HEK293T (cell line): Measurements from ENCODE around the gene NFIC.
"Not testable (repeated sequence)": the region's sequence is repeated elsewhere in the genome, so short reads cannot be mapped to it uniquely, and the experiment has no call there.

Source experiments
- CTCF ChIA-PET: fragments of 350-600 bp; formaldehyde crosslinking; extraction: SDS; loops from one replicate; lab custom pipeline; 2021; ENCODE audit warnings: antibody characterized with exemption, inconsistent platforms; lab: Yijun Ruan, JAX
- POLR2A ChIA-PET: fragments of 350-600 bp; formaldehyde crosslinking; extraction: SDS; loops from one replicate; lab custom pipeline; 2020; ENCODE audit warnings: antibody characterized with exemption, inconsistent platforms; lab: Yijun Ruan, JAX
- DNase-seq: peaks from one replicate; pipeline ENCODE4 v3.0.0; 2012; ENCODE audit warnings: mixed read lengths; ENCODE audit errors: extremely low spot score
- ARNT ChIP-seq: fragments of 450-650 bp; IDR thresholded peaks from 2 replicates; pipeline ENCODE4 v1.6.1; 2017; ENCODE audit warnings: mild to moderate bottlenecking
- BHLHE40 ChIP-seq: fragments of 450-650 bp; IDR thresholded peaks from 2 replicates; pipeline ENCODE4 v1.6.1; 2016; ENCODE audit warnings: mild to moderate bottlenecking, moderate library complexity, borderline replicate concordance
- CTBP1 ChIP-seq: fragments of 450-650 bp; IDR thresholded peaks from 2 replicates; pipeline ENCODE4 v1.6.1; 2016; ENCODE audit warnings: borderline replicate concordance
- ELF4 ChIP-seq: fragments of 450-650 bp; IDR thresholded peaks from 2 replicates; pipeline ENCODE4 v1.6.1; 2017; ENCODE audit warnings: antibody characterized with exemption
- FOXA1 ChIP-seq: fragments of 450-650 bp; IDR thresholded peaks from 2 replicates; pipeline ENCODE4 v1.6.1; 2016; ENCODE audit warnings: mild to moderate bottlenecking
- FOXK2 ChIP-seq: fragments of 450-650 bp; IDR thresholded peaks from 2 replicates; pipeline ENCODE4 v1.6.1; 2016; ENCODE audit warnings: mild to moderate bottlenecking
- FOXM1 ChIP-seq: fragments of 450-650 bp; IDR thresholded peaks from 2 replicates; pipeline ENCODE4 v1.6.1; 2017; ENCODE audit warnings: mild to moderate bottlenecking, borderline replicate concordance
- HDGF ChIP-seq: fragments of 450-650 bp; IDR thresholded peaks from 2 replicates; pipeline ENCODE4 v1.6.1; 2017; ENCODE audit warnings: antibody characterized with exemption, borderline replicate concordance
- L3MBTL2 ChIP-seq: fragments of 450-650 bp; conservative IDR thresholded peaks from 2 replicates; pipeline ENCODE4 v1.6.1; 2016; ENCODE audit warnings: mild to moderate bottlenecking
- LEF1 ChIP-seq: fragments of 450-650 bp; IDR thresholded peaks from 2 replicates; pipeline ENCODE4 v1.6.1; 2017; ENCODE audit warnings: mild to moderate bottlenecking, borderline replicate concordance
- NFRKB ChIP-seq: fragments of 450-650 bp; IDR thresholded peaks from 2 replicates; pipeline ENCODE4 v1.6.1; 2016; ENCODE audit warnings: mild to moderate bottlenecking, moderate library complexity
- SP1 ChIP-seq: fragments of 450-650 bp; IDR thresholded peaks from 2 replicates; pipeline ENCODE4 v1.6.1; 2017
- SUZ12 ChIP-seq: fragments of 450-650 bp; IDR thresholded peaks from 2 replicates; pipeline ENCODE4 v1.6.1; 2016; ENCODE audit warnings: mild to moderate bottlenecking
- TARDBP ChIP-seq: fragments of 450-650 bp; IDR thresholded peaks from 2 replicates; pipeline ENCODE4 v1.6.1; 2016
- ZNF384 ChIP-seq: fragments of 450-650 bp; IDR thresholded peaks from 2 replicates; pipeline ENCODE4 v1.6.1; 2016
- TF ChIP-seq, protein P1 (sequence below): fragments of 450-650 bp; IDR thresholded peaks from 2 replicates; pipeline ENCODE4 v1.6.1; 2016

Gene NFIC

GRCh38 chr19:3335431-3336350 lies 30.7 kb upstream of the NFIC start:
- ChIA-PET CTCF (interaction anchor here (0.9 kb wide), 1 partner anchor 98 kb away, joined by 3 read pairs; no protein-coding TSS in a partner anchor), POLR2A (no interaction called here)
- TF ChIP-seq SP1 (no peak), ARNT (no peak), FOXK2 (no peak), HDGF (no peak), FOXM1 (no peak), BHLHE40 (no peak), ZNF384 (no peak), TARDBP (no peak), SUZ12 (no peak), CTBP1 (no peak)
- DNase-seq = no peak

- ChIA-PET POLR2A (no interaction called here), CTCF (interaction anchor here (0.6 kb wide), 1 partner anchor 17 kb away, joined by 3 read pairs; no protein-coding TSS in a partner anchor)
- no peak for TF ChIP-seq LEF1
- no peak for TF ChIP-seq ELF4
- no peak for TF ChIP-seq FOXA1
- TF ChIP-seq NFRKB = no peak
- TF ChIP-seq BHLHE40 = no peak
- no peak for TF ChIP-seq FOXK2
- no peak for DNase-seq
Measured at GRCh38 chr19:3336351-3336679, 30.1 kb upstream of the NFIC start.

- POLR2A ChIA-PET = no interaction called here
- CTCF ChIA-PET = interaction anchor here (0.6 kb wide), 1 partner anchor 17 kb away, joined by 3 read pairs; no protein-coding TSS in a partner anchor
- no peak for TF ChIP-seq FOXA1
- no peak for TF ChIP-seq FOXK2
- no peak for TF ChIP-seq SUZ12
- no peak for TF ChIP-seq ARNT
- no peak for TF ChIP-seq L3MBTL2
- TF ChIP-seq FOXM1 = no peak
- TF ChIP-seq HDGF = no peak
- TF ChIP-seq, protein P1, sequence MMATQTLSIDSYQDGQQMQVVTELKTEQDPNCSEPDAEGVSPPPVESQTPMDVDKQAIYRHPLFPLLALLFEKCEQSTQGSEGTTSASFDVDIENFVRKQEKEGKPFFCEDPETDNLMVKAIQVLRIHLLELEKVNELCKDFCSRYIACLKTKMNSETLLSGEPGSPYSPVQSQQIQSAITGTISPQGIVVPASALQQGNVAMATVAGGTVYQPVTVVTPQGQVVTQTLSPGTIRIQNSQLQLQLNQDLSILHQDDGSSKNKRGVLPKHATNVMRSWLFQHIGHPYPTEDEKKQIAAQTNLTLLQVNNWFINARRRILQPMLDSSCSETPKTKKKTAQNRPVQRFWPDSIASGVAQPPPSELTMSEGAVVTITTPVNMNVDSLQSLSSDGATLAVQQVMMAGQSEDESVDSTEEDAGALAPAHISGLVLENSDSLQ = no peak
- no peak for TF ChIP-seq CTBP1
- TF ChIP-seq NFRKB = no peak
- no peak for TF ChIP-seq SP1
- no peak for TF ChIP-seq ELF4
- no peak for TF ChIP-seq BHLHE40
- TF ChIP-seq LEF1 = no peak
- no peak for TF ChIP-seq ZNF384
- TF ChIP-seq TARDBP = no peak
- DNase-seq = no peak
Measured at GRCh38 chr19:3336680-3337523, 29.5 kb upstream of the NFIC start.

DNA sequence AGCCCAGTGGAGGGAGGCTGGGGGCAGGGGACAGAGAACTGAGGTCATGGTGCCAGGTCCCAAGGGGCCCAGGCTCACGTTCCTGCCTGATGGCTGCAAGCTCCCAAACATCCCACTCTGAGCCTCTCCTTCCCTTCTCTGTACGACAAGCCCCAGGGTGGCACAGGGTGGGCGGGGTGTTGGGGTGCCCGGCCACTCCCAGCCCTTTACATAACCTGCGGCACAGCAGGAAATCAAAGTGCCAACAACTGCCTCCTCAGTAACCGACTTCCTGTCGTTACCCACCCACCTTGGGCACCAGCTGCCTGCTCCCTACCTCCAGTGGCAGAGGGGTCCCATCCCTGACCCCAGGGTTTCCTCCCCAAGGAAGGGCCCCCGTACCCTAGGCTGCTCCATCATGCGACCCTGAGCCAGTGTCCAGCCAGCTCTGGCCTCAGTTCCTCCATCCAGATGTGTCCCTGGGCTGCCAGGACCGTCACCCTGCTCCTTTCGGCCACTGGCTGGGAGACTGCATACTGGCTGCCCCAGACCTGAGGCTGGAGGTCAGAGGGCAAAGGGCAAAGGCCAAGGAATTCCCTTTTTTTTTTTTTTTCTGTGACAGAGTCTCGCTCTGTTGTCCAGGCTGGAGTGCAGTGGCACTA lies 27.7 kb upstream of the NFIC start:
- no peak for DNase-seq
- POLR2A ChIA-PET = no interaction called here
- TF ChIP-seq NFRKB = no peak
- no peak for TF ChIP-seq BHLHE40
- TF ChIP-seq FOXA1 = no peak
- CTCF ChIA-PET = interaction anchor here (1.0 kb wide), 1 partner anchor 91 kb away, joined by 3 read pairs; no protein-coding TSS in a partner anchor

- ChIA-PET CTCF (interaction anchor here (0.6 to 0.9 kb wide), 2 partner anchors 100 to 130 kb away, joined by 3 to 4 read pairs; no protein-coding TSS in a partner anchor), POLR2A (no interaction called here)
- no peak for DNase-seq
- TF ChIP-seq FOXM1 (no peak), ARNT (no peak), TARDBP (no peak), ELF4 (no peak), LEF1 (no peak), L3MBTL2 (no peak), ZNF384 (no peak), SP1 (no peak), FOXA1 (no peak), NFRKB (no peak), SUZ12 (no peak), CTBP1 (no peak)
- TF ChIP-seq, protein P1 = no peak
Measured at GRCh38 chr19:3340340-3340739, 26.0 kb upstream of the NFIC start.

- ChIA-PET CTCF (no interaction called here), POLR2A (no interaction called here)
- DNase-seq = no peak
- TF ChIP-seq FOXK2 (no peak), ELF4 (no peak), HDGF (no peak), TARDBP (no peak), FOXM1 (no peak), NFRKB (no peak), ARNT (no peak), L3MBTL2 (no peak), SP1 (no peak), FOXA1 (no peak), ZNF384 (no peak), CTBP1 (no peak), LEF1 (no peak)
- TF ChIP-seq, protein P1 = no peak
Measured at GRCh38 chr19:3342246-3342645, 24.1 kb upstream of the NFIC start.

DNA sequence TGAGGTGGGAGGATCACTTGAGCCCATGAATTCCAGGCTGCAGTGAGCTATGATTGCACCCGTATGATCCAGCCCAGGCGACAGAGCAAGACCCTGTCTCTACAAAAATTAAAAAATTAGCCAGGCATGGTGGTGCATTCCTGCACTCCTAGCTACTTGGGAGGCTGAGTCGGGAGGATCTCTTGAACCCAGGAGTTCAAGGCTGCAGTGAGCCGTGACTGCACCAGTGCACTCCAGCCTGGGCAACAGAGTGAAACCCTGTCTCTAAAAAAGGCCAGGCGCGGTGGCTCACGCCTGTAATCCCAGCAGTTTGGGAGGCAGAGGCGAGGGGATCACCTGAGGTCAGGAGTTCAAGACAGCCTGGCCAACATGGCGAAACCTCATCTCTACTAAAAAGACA lies 23.4 kb upstream of the NFIC start:
- POLR2A ChIA-PET, CTCF ChIA-PET, DNase-seq: not testable (repeated sequence)
